Suprapubic skin (tissue), 4 donors: Measurements from ENCODE around the gene SUMF1. TPM values are rescaled to one million over a fixed set of nuclear protein-coding genes. Genes with fewer than 3 reads are reported as not detected.

ENCODE experiments used
- DNase-seq, 2 donors: peaks; one replicate each; pipeline ENCODE4 v3.0.0-alpha.2; 2019; ENCODE audit warnings: low spot score in 2 of 2
- H3K27ac ChIP-seq: fragments of 200-600 bp; sonication (generic); one replicate; pipeline ENCODE4 v1.5.1; 2019
- H3K27me3 ChIP-seq: fragments of 200-600 bp; sonication (generic); one replicate; pipeline ENCODE4 v1.5.1; 2019
- H3K36me3 ChIP-seq: fragments of 200-600 bp; sonication (generic); one replicate; pipeline ENCODE4 v1.5.1; 2019
- H3K4me1 ChIP-seq: fragments of 200-600 bp; sonication (generic); one replicate; pipeline ENCODE4 v1.5.1; 2019
- H3K4me3 ChIP-seq: fragments of 200-600 bp; sonication (generic); one replicate; pipeline ENCODE4 v1.5.1; 2019; ENCODE audit warnings: mild to moderate bottlenecking
- H3K9me3 ChIP-seq: fragments of 200-600 bp; sonication (generic); one replicate; pipeline ENCODE4 v1.5.1; 2019
- EP300 ChIP-seq: sonication (generic); formaldehyde crosslinking; IDR thresholded peaks from one replicate; pipeline ENCODE4 v1.6.1; 2017; ENCODE audit warnings: antibody characterized with exemption
- POLR2A ChIP-seq, 2 donors: fragments of 450-650 bp; IDR thresholded peaks; one replicate each; pipeline ENCODE4 v1.6.1; 2017; ENCODE audit warnings: antibody characterized with exemption in 2 of 2, mild to moderate bottlenecking in 2 of 2, moderate library complexity in 2 of 2
- POLR2AphosphoS5 ChIP-seq, 3 donors: sonication (generic); formaldehyde crosslinking; IDR thresholded peaks; one replicate each; pipeline ENCODE4 v1.6.1; 2017; ENCODE audit warnings: antibody characterized with exemption in 3 of 3
- WGBS: methylation state at CpG from one replicate; pipeline ENCODE4 v1.1.5; 2018; 5-methylcytosine and 5-hydroxymethylcytosine counted together
- total RNA-seq, 4 donors: library from RNA; depleted of rRNA; stranded (reverse); fragments of >200 nt; gene quantifications; one replicate each; pipeline ENCODE4 v1.1.0, GENCODE V29; 2016
- TF ChIP-seq, protein P1 (sequence below), 2 donors: fragments of 200-600 bp in 1 of 2; fragments of 450-650 bp in 1 of 2; sonication (generic) in 1 of 2; IDR thresholded peaks; one replicate each; pipeline ENCODE4 v1.5.1; 2016 to 2019; ENCODE audit warnings: antibody characterized with exemption in 2 of 2, mild to moderate bottlenecking in 1 of 2, moderate library complexity in 1 of 2

The SUMF1 gene
- total RNA-seq, 4 donors from 2014 or later = 38.9 to 47.3 (median 42.3) TPM

DNA sequence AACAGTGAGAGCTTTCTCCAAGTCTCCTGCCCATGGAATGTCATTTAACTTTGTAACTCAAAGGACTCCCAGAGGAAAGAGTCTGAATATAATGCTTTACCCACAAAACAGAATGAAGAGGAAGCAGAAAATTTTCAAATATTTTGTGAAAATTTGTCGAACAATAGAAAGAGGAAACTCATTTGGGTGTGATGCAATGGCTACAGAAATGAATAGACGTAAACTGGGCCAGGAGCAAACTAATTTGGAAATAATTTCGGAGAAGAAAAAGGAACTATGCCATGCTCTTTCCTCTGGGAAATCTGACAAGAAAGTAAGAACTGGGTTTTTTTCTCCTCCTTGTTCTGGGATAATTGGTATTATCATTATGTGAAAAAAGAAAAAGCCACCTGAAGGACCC is 11.2 kb upstream of the SUMF1 start:
- no peak overlapping the region for H3K4me3 ChIP-seq
- H3K36me3 ChIP-seq = no peaks in the 10 kb centered on the region
- TF ChIP-seq EP300 (no peak), POLR2A (IDR thresholded peaks at IDR 0.05) (no peak), POLR2AphosphoS5 (IDR thresholded peaks at IDR 0.05) (no peak)
- TF ChIP-seq, protein P1, sequence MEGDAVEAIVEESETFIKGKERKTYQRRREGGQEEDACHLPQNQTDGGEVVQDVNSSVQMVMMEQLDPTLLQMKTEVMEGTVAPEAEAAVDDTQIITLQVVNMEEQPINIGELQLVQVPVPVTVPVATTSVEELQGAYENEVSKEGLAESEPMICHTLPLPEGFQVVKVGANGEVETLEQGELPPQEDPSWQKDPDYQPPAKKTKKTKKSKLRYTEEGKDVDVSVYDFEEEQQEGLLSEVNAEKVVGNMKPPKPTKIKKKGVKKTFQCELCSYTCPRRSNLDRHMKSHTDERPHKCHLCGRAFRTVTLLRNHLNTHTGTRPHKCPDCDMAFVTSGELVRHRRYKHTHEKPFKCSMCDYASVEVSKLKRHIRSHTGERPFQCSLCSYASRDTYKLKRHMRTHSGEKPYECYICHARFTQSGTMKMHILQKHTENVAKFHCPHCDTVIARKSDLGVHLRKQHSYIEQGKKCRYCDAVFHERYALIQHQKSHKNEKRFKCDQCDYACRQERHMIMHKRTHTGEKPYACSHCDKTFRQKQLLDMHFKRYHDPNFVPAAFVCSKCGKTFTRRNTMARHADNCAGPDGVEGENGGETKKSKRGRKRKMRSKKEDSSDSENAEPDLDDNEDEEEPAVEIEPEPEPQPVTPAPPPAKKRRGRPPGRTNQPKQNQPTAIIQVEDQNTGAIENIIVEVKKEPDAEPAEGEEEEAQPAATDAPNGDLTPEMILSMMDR (IDR thresholded peaks at IDR 0.05) = no peak
- H3K27ac ChIP-seq = no peak overlapping the region
- H3K27me3 ChIP-seq = no peaks in the 10 kb centered on the region
- H3K9me3 ChIP-seq = no peaks in the 10 kb centered on the region
- no peak for DNase-seq
- H3K4me1 ChIP-seq = no peaks in the 10 kb centered on the region
- 75% methylated on average over 3 of the region's 3 CpGs for WGBS

GRCh38 chr3:4476496-4476895 is 9.4 kb upstream of the SUMF1 start:
- DNase-seq = no peak
- no peaks in the 10 kb centered on the region for H3K27me3 ChIP-seq
- no peaks in the 10 kb centered on the region for H3K9me3 ChIP-seq
- no peak overlapping the region for H3K4me3 ChIP-seq
- no peaks in the 10 kb centered on the region for H3K36me3 ChIP-seq
- no peak for TF ChIP-seq POLR2AphosphoS5 (IDR thresholded peaks at IDR 0.05)
- TF ChIP-seq POLR2A (IDR thresholded peaks at IDR 0.05) = no peak
- TF ChIP-seq, protein P1 (IDR thresholded peaks at IDR 0.05) = no peak
- no peak for TF ChIP-seq EP300
- H3K27ac ChIP-seq = no peak overlapping the region
- 50% methylated on average over 1 of the region's 1 CpG for WGBS
- H3K4me1 ChIP-seq = no peaks in the 10 kb centered on the region

GRCh38 chr3:4475804-4476203 is 8.7 kb upstream of the SUMF1 start:
- Histone ChIP-seq H3K9me3 (no peaks in the 10 kb centered on the region), H3K27me3 (no peaks in the 10 kb centered on the region), H3K36me3 (no peaks in the 10 kb centered on the region), H3K4me3 (no peak overlapping the region), H3K4me1 (no peaks in the 10 kb centered on the region), H3K27ac (no peak overlapping the region)
- TF ChIP-seq POLR2AphosphoS5 (IDR thresholded peaks at IDR 0.05) (no peak), POLR2A (IDR thresholded peaks at IDR 0.05) (no peak), EP300 (no peak)
- TF ChIP-seq, protein P1 (IDR thresholded peaks at IDR 0.05) = no peak
- no peak for DNase-seq

DNA sequence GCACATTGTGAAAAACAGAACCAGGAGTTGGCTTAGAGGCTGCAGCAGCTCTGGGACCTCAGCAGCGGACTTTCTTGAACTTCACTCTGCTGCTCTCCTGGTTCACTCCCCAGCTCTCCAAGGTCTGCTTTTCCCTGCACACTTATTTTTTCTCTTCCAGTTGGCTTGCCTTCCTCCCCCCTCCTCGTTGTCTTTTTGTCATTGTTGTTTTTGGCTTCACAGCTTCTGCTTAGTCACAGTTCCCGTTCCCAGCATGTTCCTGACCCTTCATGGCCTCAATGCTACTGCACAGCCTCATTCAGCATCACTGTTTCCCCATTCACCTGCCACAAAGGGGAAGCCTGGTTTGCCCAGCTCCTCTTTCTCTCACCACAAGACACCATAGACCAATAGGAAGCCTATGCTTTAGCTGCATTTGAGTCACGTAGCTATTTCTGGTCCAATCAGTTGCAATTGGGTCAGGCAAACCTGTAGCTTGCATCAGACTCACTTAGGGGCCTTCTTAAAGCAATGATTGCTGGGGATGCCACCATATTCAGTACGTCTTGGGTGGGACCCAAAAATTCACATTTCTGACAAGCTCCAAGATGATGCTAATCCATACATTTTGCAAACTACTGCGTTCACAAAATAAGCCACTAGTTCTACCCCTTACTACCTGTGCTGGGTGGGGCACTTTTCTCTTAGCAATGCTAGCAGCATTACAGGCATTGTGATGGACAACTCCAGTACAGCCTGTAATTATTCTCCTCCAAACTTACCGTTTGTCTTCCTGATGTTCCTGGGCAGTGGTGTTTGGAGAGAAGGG is 7.8 kb upstream of the SUMF1 start:
- H3K27ac ChIP-seq = no peak overlapping the region
- TF ChIP-seq POLR2AphosphoS5 (IDR thresholded peaks at IDR 0.05) = no peak
- TF ChIP-seq EP300 = no peak
- TF ChIP-seq POLR2A (IDR thresholded peaks at IDR 0.05) = no peak
- TF ChIP-seq, protein P1 (IDR thresholded peaks at IDR 0.05) = no peak
- no peak overlapping the region for H3K4me3 ChIP-seq
- no peaks in the 10 kb centered on the region for H3K4me1 ChIP-seq
- no peaks in the 10 kb centered on the region for H3K27me3 ChIP-seq
- DNase-seq = no peak
- H3K36me3 ChIP-seq = no peaks in the 10 kb centered on the region
- H3K9me3 ChIP-seq = no peaks in the 10 kb centered on the region
- 55% methylated on average over 7 of the region's 7 CpGs for WGBS

- no peaks in the 10 kb centered on the region for H3K9me3 ChIP-seq
- no peak for DNase-seq
- WGBS = 86% methylated on average over 2 of the region's 2 CpGs
- H3K27me3 ChIP-seq = no peaks in the 10 kb centered on the region
- no peaks in the 10 kb centered on the region for H3K36me3 ChIP-seq
- TF ChIP-seq, protein P1 (IDR thresholded peaks at IDR 0.05) = no peak
- no peak overlapping the region for H3K27ac ChIP-seq
- H3K4me1 ChIP-seq = no peaks in the 10 kb centered on the region
- H3K4me3 ChIP-seq = no peak overlapping the region
Measured at GRCh38 chr3:4472766-4473165, 5.7 kb upstream of the SUMF1 start.
